CD4-positive, alpha-beta T cell treated with Interleukin-15 for 1 hour (primary cell): ENCODE data around the gene HAVCR1.
"Not testable (repeated sequence)": the region's sequence is repeated elsewhere in the genome, so short reads cannot be mapped to it uniquely, and the experiment has no call there.

ENCODE experiments used
- DNase-seq: peaks from one replicate; pipeline ENCODE4 v3.0.0-alpha.2; 2020

The HAVCR1 gene

GRCh38 chr5:157059093-157059539 lies at the start of gene HAVCR1:
HAVCR1 (minus strand) TSS chr5:157059116; CDS start chr5:157057943, 1,173 bp downstream.
- no peak for DNase-seq

GRCh38 chr5:157107508-157107907 lies 48.6 kb upstream of the HAVCR1 start:
- DNase-seq = no peak

GRCh38 chr5:157106630-157107461 lies 47.9 kb upstream of the HAVCR1 start:
- DNase-seq = peak; percentile 52

- DNase-seq = peak; percentile 53
These were observed 41.3 kb upstream of the HAVCR1 start for GRCh38 chr5:157100140-157100679.

- DNase-seq = no peak
These were observed 29.6 kb upstream of the HAVCR1 start for GRCh38 chr5:157088342-157088990.

GRCh38 chr5:157086751-157087359 lies 27.9 kb upstream of the HAVCR1 start:
- no peak for DNase-seq

GRCh38 chr5:157085930-157086329 lies 27.0 kb upstream of the HAVCR1 start:
- no peak for DNase-seq

GRCh38 chr5:157080286-157080685 lies 21.4 kb upstream of the HAVCR1 start:
- no peak for DNase-seq

GRCh38 chr5:157076558-157076957 lies 17.6 kb upstream of the HAVCR1 start:
- no peak for DNase-seq

- DNase-seq = no peak
These were observed 13.6 kb upstream of the HAVCR1 start for GRCh38 chr5:157072508-157072907.

GRCh38 chr5:157069949-157070348 lies 11.0 kb upstream of the HAVCR1 start:
- DNase-seq = no peak

- no peak for DNase-seq
These were observed 9.9 kb upstream of the HAVCR1 start for GRCh38 chr5:157068785-157069184.

GRCh38 chr5:157068339-157068738 lies 9.4 kb upstream of the HAVCR1 start:
- no peak for DNase-seq

GRCh38 chr5:157067005-157067404 lies 8.1 kb upstream of the HAVCR1 start:
- DNase-seq = no peak

GRCh38 chr5:157066080-157066479 lies 7.2 kb upstream of the HAVCR1 start:
- DNase-seq = no peak

GRCh38 chr5:157063776-157064430 lies 5.0 kb upstream of the HAVCR1 start:
- no peak for DNase-seq

- DNase-seq = no peak
These were observed 975 bp upstream of the HAVCR1 start for GRCh38 chr5:157059891-157060290.

- DNase-seq = no peak
These were observed 1.2 kb downstream of the HAVCR1 start for GRCh38 chr5:157057459-157058370.

GRCh38 chr5:157056848-157057247 lies 2.1 kb downstream of the HAVCR1 start:
- DNase-seq = not testable (repeated sequence)

- no peak for DNase-seq
These were observed 7.2 kb downstream of the HAVCR1 start for GRCh38 chr5:157051604-157052245.

- DNase-seq = no peak
These were observed 8.9 kb downstream of the HAVCR1 start for GRCh38 chr5:157050050-157050449.
